A673 (cell line): Measurements from ENCODE around the gene ZNF527. TPM values are rescaled to one million over a fixed set of nuclear protein-coding genes. Genes with fewer than 3 reads are reported as not detected.
A peak's percentile ranks its signal among the peaks of the same experiment; 100 is the strongest.

Experiments
- BruUV-seq: library from RNA; stranded (reverse); fragments of 400-500 nt; replicated peaks from 2 replicates; lab custom pipeline; 2021; lab: Mats Ljungman, UMichigan
- CTCF ChIA-PET: fragments of 300-600 bp; sonication (Branson Sonifier 250); formaldehyde crosslinking; loops from one replicate; lab custom pipeline; 2022; ENCODE audit warnings: antibody characterized with exemption; lab: Charles Lee
- POLR2A ChIA-PET: fragments of 300-600 bp; sonication (Branson Sonifier 250); formaldehyde crosslinking; loops from one replicate; lab custom pipeline; 2022; ENCODE audit warnings: antibody characterized with exemption; ENCODE audit not compliant: low non-redundant PET; lab: Charles Lee
- DNase-seq: peaks from one replicate; pipeline ENCODE4 v3.0.0-alpha.2; 2015; ENCODE audit warnings: low spot score
- H3K27ac ChIP-seq: fragments of 200-600 bp; sonication (generic); 2 replicates; pipeline ENCODE4 v1.5.1; 2016; ENCODE audit warnings: mixed run types, low read depth, mild to moderate bottlenecking, mixed read lengths, antibody characterized with exemption, low read length; ENCODE audit not compliant: poor library complexity, severe bottlenecking
- H3K27me3 ChIP-seq: fragments of 200-600 bp; sonication (generic); replicated peaks from 2 replicates; pipeline ENCODE4 v1.6.1; 2017; ENCODE audit warnings: mixed run types, low read depth, mild to moderate bottlenecking, mixed read lengths, antibody characterized with exemption, low read length; ENCODE audit not compliant: insufficient read depth, poor library complexity
- H3K36me3 ChIP-seq: fragments of 200-600 bp; sonication (generic); 2 replicates; pipeline ENCODE4 v1.6.1; 2016; ENCODE audit warnings: mixed run types, mild to moderate bottlenecking, mixed read lengths, antibody characterized with exemption, low read length; ENCODE audit not compliant: insufficient read depth, poor library complexity, severe bottlenecking
- H3K4me1 ChIP-seq: fragments of 200-600 bp; sonication (generic); 2 replicates; pipeline ENCODE4 v1.6.1; 2017; ENCODE audit warnings: mixed run types, mild to moderate bottlenecking, mixed read lengths, antibody characterized with exemption, low read length; ENCODE audit not compliant: insufficient read depth, poor library complexity, severe bottlenecking
- H3K4me3 ChIP-seq: fragments of 200-600 bp; sonication (generic); 2 replicates; pipeline ENCODE4 v1.5.1; 2016; ENCODE audit warnings: low read depth, mixed run types, mild to moderate bottlenecking, mixed read lengths, low read length; ENCODE audit not compliant: poor library complexity, severe bottlenecking
- H3K9me3 ChIP-seq: fragments of 200-600 bp; sonication (generic); 2 replicates; pipeline ENCODE4 v1.6.1; 2016; ENCODE audit warnings: mixed run types, low read depth, mild to moderate bottlenecking, mixed read lengths, antibody characterized with exemption, low read length; ENCODE audit not compliant: poor library complexity, severe bottlenecking
- EZH2 ChIP-seq: fragments of 200-600 bp; sonication (generic); IDR thresholded peaks from 2 replicates; pipeline ENCODE4 v1.6.1; 2017; ENCODE audit warnings: borderline replicate concordance, low read depth, mild to moderate bottlenecking, mixed read lengths, antibody characterized with exemption, low read length; ENCODE audit not compliant: poor library complexity, severe bottlenecking
- intact Hi-C: fragments of 100-400 bp; cut with micrococcal nuclease; formaldehyde crosslinking; loops from one replicate; pipeline ENCODE4 v1.10.0; 2022; ENCODE audit not compliant: unreplicated experiment
- total RNA-seq: library from RNA; stranded (reverse); gene quantifications from 2 replicates; pipeline ENCODE4 v1.2.3, GENCODE V29; 2021
- TF ChIP-seq, protein P1 (sequence below): fragments of 300-800, 200-600 bp; sonication (generic); conservative IDR thresholded peaks from 2 replicates; pipeline ENCODE4 v1.5.1; 2017; ENCODE audit warnings: low read depth, mild to moderate bottlenecking, antibody characterized with exemption, low read length, moderate library complexity, mixed read lengths

Gene ZNF527
- total RNA-seq, 1 experiment from 2014 or later: 5.8 TPM

DNA sequence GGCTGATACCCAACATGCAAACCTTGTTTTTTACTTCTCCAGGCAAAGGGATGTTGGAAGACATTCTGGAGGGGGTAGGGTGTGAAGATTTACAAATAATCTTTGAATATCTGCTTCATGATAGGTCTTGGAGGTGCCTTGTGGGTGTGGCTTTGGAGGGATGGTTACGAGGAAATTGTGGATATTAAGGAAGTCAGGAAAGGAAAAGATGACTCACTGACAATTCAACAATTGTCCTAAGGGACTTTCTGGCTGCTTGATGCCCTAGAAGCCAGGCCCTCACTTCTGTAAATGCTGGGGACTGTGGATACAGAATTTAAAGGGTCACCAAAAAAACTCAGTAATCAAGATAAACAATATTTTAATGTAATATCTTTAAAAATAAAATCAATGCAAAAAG lies 37.4 kb upstream of the ZNF527 start:
- no peaks in the 10 kb centered on the region for H3K36me3 ChIP-seq
- intact Hi-C loops: no loop called here
- H3K4me3 ChIP-seq: no peak overlapping the region
- peak; percentile 26 for DNase-seq
- no TSS peak for BruUV-seq
- H3K27ac ChIP-seq: no peak overlapping the region
- peaks cover 10% of the 10 kb centered on the region for H3K4me1 ChIP-seq
- peaks cover 6% of the 10 kb centered on the region for H3K9me3 ChIP-seq
- H3K27me3 ChIP-seq: no peaks in the 10 kb centered on the region
- no peak for TF ChIP-seq EZH2
- TF ChIP-seq, protein P1, sequence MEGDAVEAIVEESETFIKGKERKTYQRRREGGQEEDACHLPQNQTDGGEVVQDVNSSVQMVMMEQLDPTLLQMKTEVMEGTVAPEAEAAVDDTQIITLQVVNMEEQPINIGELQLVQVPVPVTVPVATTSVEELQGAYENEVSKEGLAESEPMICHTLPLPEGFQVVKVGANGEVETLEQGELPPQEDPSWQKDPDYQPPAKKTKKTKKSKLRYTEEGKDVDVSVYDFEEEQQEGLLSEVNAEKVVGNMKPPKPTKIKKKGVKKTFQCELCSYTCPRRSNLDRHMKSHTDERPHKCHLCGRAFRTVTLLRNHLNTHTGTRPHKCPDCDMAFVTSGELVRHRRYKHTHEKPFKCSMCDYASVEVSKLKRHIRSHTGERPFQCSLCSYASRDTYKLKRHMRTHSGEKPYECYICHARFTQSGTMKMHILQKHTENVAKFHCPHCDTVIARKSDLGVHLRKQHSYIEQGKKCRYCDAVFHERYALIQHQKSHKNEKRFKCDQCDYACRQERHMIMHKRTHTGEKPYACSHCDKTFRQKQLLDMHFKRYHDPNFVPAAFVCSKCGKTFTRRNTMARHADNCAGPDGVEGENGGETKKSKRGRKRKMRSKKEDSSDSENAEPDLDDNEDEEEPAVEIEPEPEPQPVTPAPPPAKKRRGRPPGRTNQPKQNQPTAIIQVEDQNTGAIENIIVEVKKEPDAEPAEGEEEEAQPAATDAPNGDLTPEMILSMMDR: no peak
- ChIA-PET CTCF (no interaction called here), POLR2A (no interaction called here)

DNA sequence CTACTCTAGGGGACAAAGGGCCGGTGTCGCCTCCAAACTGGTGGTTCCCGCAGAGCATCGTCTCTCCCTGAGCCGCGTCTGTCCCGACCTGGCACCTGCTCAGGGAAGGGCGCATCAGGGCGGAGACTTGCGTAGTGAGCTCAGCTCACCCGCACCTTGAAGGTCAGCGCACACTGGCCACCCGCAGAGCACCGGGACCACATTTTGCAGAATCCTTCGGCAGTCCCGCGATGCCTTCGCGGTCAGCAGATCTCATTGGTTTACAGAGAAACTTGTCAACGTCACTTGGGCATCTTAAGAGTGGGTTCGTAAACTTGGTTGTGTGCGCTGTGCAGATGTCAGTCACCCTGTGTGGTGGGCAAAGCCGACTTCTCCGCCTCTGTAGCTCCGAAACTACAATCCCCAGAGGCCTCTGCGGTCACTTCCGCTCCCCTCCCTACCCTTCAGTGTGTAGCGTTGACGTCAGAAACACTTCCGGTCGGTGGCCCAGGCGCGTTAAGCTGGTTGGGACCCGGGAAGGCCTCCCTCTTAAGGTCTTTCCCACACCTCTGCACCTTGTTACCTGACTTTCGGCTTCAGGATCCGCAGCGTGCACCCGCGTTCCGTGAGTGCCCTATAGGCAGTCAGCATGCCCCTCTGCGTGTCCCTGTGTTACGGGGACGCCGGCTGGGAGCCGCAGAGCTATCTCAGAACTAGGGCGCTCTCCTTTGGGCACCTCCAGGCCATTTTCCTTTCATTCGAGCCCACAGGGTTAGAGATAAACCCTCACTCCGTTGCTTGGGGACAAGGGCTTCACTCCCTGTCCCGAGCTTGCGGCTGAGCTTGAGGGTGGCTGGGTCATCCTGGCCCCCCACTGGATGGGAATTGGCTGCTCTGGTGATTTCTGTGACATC lies 36.5 kb upstream of the ZNF527 start:
- TSS peak; percentile 67 for BruUV-seq
- CTCF ChIA-PET: interaction anchor here (1.0 kb wide), 1 partner anchor 17 kb away, joined by 3 read pairs; no protein-coding TSS in a partner anchor

DNA sequence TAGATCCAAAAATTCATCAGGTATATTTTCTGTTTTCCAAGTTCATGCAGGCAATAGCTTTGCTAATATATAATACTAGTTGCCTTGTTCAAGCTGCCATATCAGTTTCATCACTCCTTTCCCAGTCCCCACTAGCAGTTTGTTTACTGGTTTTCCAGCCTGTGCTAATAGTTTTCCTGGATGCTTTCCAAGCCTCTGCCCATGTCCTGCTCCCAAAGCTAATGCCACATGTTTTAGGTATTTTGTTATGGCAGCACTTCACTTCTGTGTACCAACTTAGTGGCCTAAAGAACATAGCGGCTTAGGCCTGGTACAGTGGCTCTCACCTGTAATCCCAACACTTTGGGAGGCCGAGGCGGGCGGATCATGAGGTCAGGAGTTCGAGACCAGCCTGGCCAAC lies 28.1 kb upstream of the ZNF527 start:
- TF ChIP-seq, protein P1: no peak
- no peak for TF ChIP-seq EZH2
- POLR2A ChIA-PET: no interaction called here
- intact Hi-C loops: no loop called here
- Histone ChIP-seq H3K27me3 (no peaks in the 10 kb centered on the region), H3K36me3 (peaks cover 17% of the 10 kb centered on the region), H3K9me3 (peaks cover 4% of the 10 kb centered on the region), H3K4me1 (no peaks in the 10 kb centered on the region), H3K27ac (no peak overlapping the region), H3K4me3 (no peak overlapping the region)
- CTCF ChIA-PET: interaction anchor here (0.5 kb wide), 1 partner anchor 86 kb away, joined by 5 read pairs; no protein-coding TSS in a partner anchor
- no peak for DNase-seq
- no TSS peak for BruUV-seq

More for the DNA sequence above, 36.5 kb upstream of the ZNF527 start:
- intact Hi-C loops: no loop called here
- Histone ChIP-seq H3K4me1 (peaks cover 10% of the 10 kb centered on the region), H3K27ac (peak overlapping the region; percentile 88), H3K9me3 (peaks cover 6% of the 10 kb centered on the region), H3K27me3 (no peaks in the 10 kb centered on the region), H3K36me3 (no peaks in the 10 kb centered on the region), H3K4me3 (peak overlapping the region; percentile 86)
- POLR2A ChIA-PET: interaction anchor here (0.6 kb wide), 1 partner anchor 22 kb away, joined by 3 read pairs; no protein-coding TSS in a partner anchor
- no peak for TF ChIP-seq EZH2
- TF ChIP-seq, protein P1: no peak
- DNase-seq: peak; percentile 97
